IMR-90 (cell line): ENCODE results near the gene TARBP2. TPM values are rescaled to one million over a fixed set of nuclear protein-coding genes. Genes with fewer than 3 reads are reported as not detected.

Source experiments
- ATAC-seq: fragments of 200-7000 bp; cut with Tn5 transposase; 2 replicates; pipeline ENCODE4 v1.9.1; 2020; ENCODE audit warnings: low read depth, mild to moderate bottlenecking, moderate library complexity
- BruUV-seq: library from RNA; stranded (reverse); fragments of 400-500 nt; replicated peaks from 2 replicates; lab custom pipeline; 2021; lab: Mats Ljungman, UMichigan
- CTCF ChIA-PET: fragments of 300-600 bp; formaldehyde crosslinking; extraction: SDS; loops from one replicate; lab custom pipeline; 2021; ENCODE audit warnings: antibody characterized with exemption; lab: Yijun Ruan, JAX
- POLR2A ChIA-PET: fragments of 300-600 bp; sonication (Branson Sonifier 250); formaldehyde crosslinking; loops from one replicate; lab custom pipeline; 2022; ENCODE audit warnings: antibody characterized with exemption; ENCODE audit not compliant: unreplicated experiment; lab: Charles Lee
- DNase-seq: peaks from one replicate; pipeline ENCODE4 v3.0.0; 2013
- H2AFZ ChIP-seq: replicated peaks from 2 replicates; pipeline ENCODE3; 2013; ENCODE audit warnings: low read length, mild to moderate bottlenecking; ENCODE audit not compliant: poor library complexity
- H2AK5ac ChIP-seq: 2 replicates; pipeline ENCODE4 v1.6.1; 2013; ENCODE audit warnings: low read depth, low read length, inconsistent platforms
- H2AK9ac ChIP-seq: replicated peaks from 2 replicates; pipeline ENCODE3; 2013; ENCODE audit warnings: mild to moderate bottlenecking, low read depth, low read length, moderate library complexity; ENCODE audit not compliant: poor library complexity
- H2BK120ac ChIP-seq: 2 replicates; pipeline ENCODE4 v1.6.1; 2013; ENCODE audit warnings: low read depth, low read length, inconsistent platforms
- H2BK15ac ChIP-seq: 3 replicates; pipeline ENCODE4 v1.6.1; 2013; ENCODE audit warnings: low read depth, low read length, inconsistent platforms
- H2BK20ac ChIP-seq: 2 replicates; pipeline ENCODE4 v1.6.1; 2013; ENCODE audit warnings: low read depth, mild to moderate bottlenecking, inconsistent platforms, low read length, moderate library complexity
- H2BK5ac ChIP-seq: 2 replicates; pipeline ENCODE4 v1.6.1; 2013; ENCODE audit warnings: mild to moderate bottlenecking, low read depth, low read length, inconsistent platforms; ENCODE audit not compliant: poor library complexity, severe bottlenecking
- H3K14ac ChIP-seq: replicated peaks from 2 replicates; pipeline ENCODE4 v1.6.1; 2013; ENCODE audit warnings: low read depth, low read length, inconsistent platforms
- H3K18ac ChIP-seq: 2 replicates; pipeline ENCODE4 v1.6.1; 2013; ENCODE audit warnings: low read depth, low read length, control low read depth
- H3K23ac ChIP-seq: 2 replicates; pipeline ENCODE4 v1.6.1; 2013; ENCODE audit warnings: low read depth, low read length, inconsistent platforms
- H3K27ac ChIP-seq: 2 replicates; pipeline ENCODE4 v1.5.1; 2013; ENCODE audit warnings: mild to moderate bottlenecking, control low read depth, low read length; ENCODE audit not compliant: insufficient read depth
- H3K27me3 ChIP-seq: 2 replicates; pipeline ENCODE4 v1.6.1; 2013; ENCODE audit warnings: low read length; ENCODE audit not compliant: control insufficient read depth, insufficient read depth
- H3K36me3 ChIP-seq: 2 replicates; pipeline ENCODE4 v1.6.1; 2013; ENCODE audit warnings: low read length, mixed read lengths; ENCODE audit not compliant: control insufficient read depth, insufficient read depth
- H3K4ac ChIP-seq: 2 replicates; pipeline ENCODE4 v1.6.1; 2013; ENCODE audit warnings: low read depth, low read length, inconsistent platforms
- H3K4me1 ChIP-seq: 2 replicates; pipeline ENCODE4 v1.6.1; 2013; ENCODE audit warnings: low read length, mixed read lengths; ENCODE audit not compliant: control insufficient read depth, insufficient read depth
- H3K4me2 ChIP-seq: 2 replicates; pipeline ENCODE4 v1.6.1; 2013; ENCODE audit warnings: low read depth, mild to moderate bottlenecking, control low read depth, low read length, moderate library complexity
- H3K4me3 ChIP-seq: 2 replicates; pipeline ENCODE4 v1.5.1; 2013; ENCODE audit warnings: low read depth, mild to moderate bottlenecking, control low read depth, low read length, moderate library complexity; ENCODE audit not compliant: insufficient read depth
- H3K56ac ChIP-seq: 2 replicates; pipeline ENCODE4 v1.6.1; 2013; ENCODE audit warnings: low read length, inconsistent platforms; ENCODE audit not compliant: insufficient read depth; ENCODE audit errors: extremely low read depth
- H3K79me1 ChIP-seq, 2 experiments: 2 replicates each; pipeline ENCODE4 v1.6.1; 2013; ENCODE audit warnings: low read length in 2 of 2, inconsistent platforms in 1 of 2, low read depth in 1 of 2
- H3K9ac ChIP-seq: 2 replicates; pipeline ENCODE4 v1.6.1; 2013; ENCODE audit warnings: low read depth, low read length, control low read depth
- H3K9me1 ChIP-seq: 2 replicates; pipeline ENCODE4 v1.6.1; 2013; ENCODE audit warnings: low read length, inconsistent platforms; ENCODE audit not compliant: insufficient read depth
- H3K9me3 ChIP-seq: 2 replicates; pipeline ENCODE4 v1.6.1; 2013; ENCODE audit warnings: low read length; ENCODE audit not compliant: control insufficient read depth, insufficient read depth
- H4K20me1 ChIP-seq: 2 replicates; pipeline ENCODE4 v1.6.1; 2013; ENCODE audit warnings: low read length, inconsistent platforms; ENCODE audit not compliant: insufficient read depth
- H4K5ac ChIP-seq: 2 replicates; pipeline ENCODE4 v1.6.1; 2013; ENCODE audit warnings: mild to moderate bottlenecking, low read depth, low read length, control low read depth
- H4K8ac ChIP-seq, 2 experiments: 2 replicates each; pipeline ENCODE4 v1.6.1; 2013; ENCODE audit warnings: low read depth in 2 of 2, low read length in 2 of 2, control low read depth in 1 of 2, inconsistent platforms in 1 of 2
- H4K91ac ChIP-seq: 2 replicates; pipeline ENCODE4 v1.6.1; 2013; ENCODE audit warnings: low read depth, low read length, inconsistent platforms; ENCODE audit not compliant: insufficient read depth
- MAZ ChIP-seq: IDR thresholded peaks from 2 replicates; pipeline ENCODE4 v1.6.1; 2012; ENCODE audit warnings: low read depth, mild to moderate bottlenecking, low read length, improper control_type of control experiment, moderate library complexity, borderline replicate concordance
- NFE2L2 ChIP-seq: fragments of 150-350 bp; IDR thresholded peaks from 2 replicates; pipeline ENCODE4 v1.6.1; 2016; ENCODE audit warnings: low read depth, mild to moderate bottlenecking, low read length
- WGBS, 2 experiments: methylation state at CpG; one replicate each; pipeline versions ENCODE4 v1.1.5 to v1.1.7; 2013; ENCODE audit warnings: missing lambda C conversion rate in 2 of 2; ENCODE audit not compliant: insufficient read length in 1 of 2; ENCODE audit errors: extremely low coverage in 2 of 2; 5-methylcytosine and 5-hydroxymethylcytosine counted together
- dilution Hi-C: fragments of 300-500 bp; cut with HindIII; formaldehyde crosslinking; loops from one replicate; pipeline ENCODE4 v1.14.3; 2018; ENCODE audit warnings: low sequenced_read_pairs; ENCODE audit not compliant: unreplicated experiment
- in situ Hi-C: fragments of 300-500 bp; cut with MboI; formaldehyde crosslinking; loops from 3 replicates; pipeline ENCODE4 v1.14.3; 2019; ENCODE audit warnings: low sequenced_read_pairs, inconsistent platforms, mixed read lengths
- intact Hi-C: fragments of 100-400 bp; cut with micrococcal nuclease; formaldehyde crosslinking; loops from 2 replicates; pipeline ENCODE4 v1.10.0; 2022
- polyA plus RNA-seq, 3 experiments: library from polyadenylated mRNA; depleted of rRNA; stranded (reverse); fragments of >200 nt; gene quantifications; 2 replicates each; pipeline ENCODE4 v1.2.3, GENCODE V29; 2012; ENCODE audit warnings: low replicate concordance in 1 of 3
- total RNA-seq: library from RNA; depleted of rRNA; stranded (reverse); fragments of >200 nt; gene quantifications from 2 replicates; pipeline ENCODE4 v1.2.3, GENCODE V29; 2012

The TARBP2 gene
- total and polyA plus RNA-seq, 2 of the 4 experiments (the other 2 are of a cell fraction): 27.4 to 46.1 TPM

DNA sequence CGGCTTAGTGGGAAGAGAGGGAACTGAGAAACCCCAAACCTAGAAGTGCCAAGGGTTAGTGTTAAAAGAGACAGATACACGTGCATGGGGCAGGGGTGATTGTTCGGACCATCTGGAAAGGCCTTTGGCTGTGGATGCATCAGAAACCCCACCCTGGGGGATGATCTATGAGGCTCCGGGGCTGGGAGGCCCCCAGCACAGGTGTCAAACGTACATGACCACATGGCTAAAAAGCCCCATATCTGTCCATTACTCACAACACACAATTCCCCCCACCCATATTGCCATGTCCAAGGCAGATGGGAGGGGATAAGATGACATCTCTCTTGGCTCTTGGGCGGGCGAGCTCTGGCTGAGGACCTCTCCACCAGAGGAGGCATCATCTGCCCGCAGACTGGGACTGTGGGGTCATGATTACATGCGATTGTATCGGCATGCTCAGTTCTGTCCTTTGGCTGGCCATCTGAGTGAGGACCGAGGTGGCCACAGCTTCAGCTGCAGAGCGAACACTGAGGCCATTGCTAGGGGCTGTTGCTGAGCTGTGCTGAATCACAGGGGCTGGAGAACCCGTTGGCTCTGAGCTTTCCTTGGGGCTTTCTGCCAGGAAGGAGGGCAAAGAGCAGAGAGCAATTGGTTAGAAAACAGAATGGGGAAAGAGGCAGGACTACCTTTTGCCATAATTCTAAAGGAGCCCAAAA, 15.8 kb downstream of the TARBP2 start:
- dilution Hi-C loops (no loop called here), intact Hi-C loops (no loop called here), in situ Hi-C loops (loop anchor here (10.0 kb wide), 1 partner anchor 302 kb away; no protein-coding TSS in a partner anchor)
- Histone ChIP-seq H3K36me3 (peaks cover 49% of the 10 kb centered on the region), H4K91ac (no peak overlapping the region), H3K14ac (no peak overlapping the region), H3K4me3 (no peak overlapping the region), H2AFZ (no peak overlapping the region), H3K27ac (no peak overlapping the region), H3K18ac (no peak overlapping the region), H2AK9ac (no peak overlapping the region), H3K27me3 (no peaks in the 10 kb centered on the region), H2BK20ac (no peak overlapping the region), H3K79me1 (peaks cover 0 to 3% of the 10 kb centered on the region in 2 experiments; a peak in 1 of 4 replicates), H2BK120ac (no peak overlapping the region), H3K9me3 (no peaks in the 10 kb centered on the region), H4K8ac (no peak overlapping the region), H3K56ac (no peak overlapping the region), H3K4me2 (no peak overlapping the region), H3K9ac (no peak overlapping the region), H3K9me1 (no peaks in the 10 kb centered on the region), H4K5ac (no peak overlapping the region), H2AK5ac (no peak overlapping the region), H4K20me1 (no peaks in the 10 kb centered on the region; the same call in 1 of the 2 replicates), H3K4me1 (no peaks in the 10 kb centered on the region), H3K4ac (no peak overlapping the region), H2BK5ac (no peak overlapping the region), H3K23ac (no peak overlapping the region), H2BK15ac (no peak overlapping the region)
- DNase-seq (no peak), ATAC-seq (no peak)
- BruUV-seq: no TSS peak
- WGBS, 2 experiments: 98% methylated on average over 5 of the region's 13 CpGs; no CpG with 5 or more reads in 1 of the 2 experiments
- CTCF ChIA-PET: no interaction called here
- no peak for TF ChIP-seq NFE2L2
- TF ChIP-seq MAZ: no peak
- POLR2A ChIA-PET: no interaction called here
